IMR-90 (cell line): ENCODE data around the gene CYS1.

Experiments used
- CTCF ChIP-seq: conservative IDR thresholded peaks from 2 replicates; pipeline ENCODE4 v1.5.1; 2012; ENCODE audit warnings: mild to moderate bottlenecking, low read depth, low read length, improper control_type of control experiment
- MAFK ChIP-seq: IDR thresholded peaks from 2 replicates; pipeline ENCODE4 v1.6.1; 2012; ENCODE audit warnings: low read depth, low read length, improper control_type of control experiment
- NFE2L2 ChIP-seq: fragments of 150-350 bp; IDR thresholded peaks from 2 replicates; pipeline ENCODE4 v1.6.1; 2016; ENCODE audit warnings: low read depth, mild to moderate bottlenecking, low read length
- RFX5 ChIP-seq: IDR thresholded peaks from 2 replicates; pipeline ENCODE4 v1.8.0; 2012; ENCODE audit warnings: low read depth, mild to moderate bottlenecking, low read length, moderate library complexity
- SMC3 ChIP-seq: fragments of 150-350 bp; IDR thresholded peaks from 2 replicates; pipeline ENCODE4 v1.6.1; 2016; ENCODE audit warnings: low read depth, mild to moderate bottlenecking, antibody characterized with exemption, low read length, moderate library complexity

- TF ChIP-seq SMC3: no peak
- TF ChIP-seq MAFK: no peak
- TF ChIP-seq RFX5: no peak
- no peak for TF ChIP-seq NFE2L2
- TF ChIP-seq CTCF: no peak
Measured at GRCh38 chr2:10063566-10063965, 16.6 kb downstream of the CYS1 start.
